IMR-90 (cell line): ENCODE measurements around the gene GNA15.

Experiments
- CEBPB ChIP-seq: IDR thresholded peaks from 2 replicates; pipeline ENCODE4 v1.6.1; 2012; ENCODE audit warnings: low read depth, low read length, improper control_type of control experiment
- CHD1 ChIP-seq: IDR thresholded peaks from 2 replicates; pipeline ENCODE4 v1.6.1; 2012; ENCODE audit warnings: low read depth, low read length, improper control_type of control experiment
- FOS ChIP-seq: fragments of 150-350 bp; IDR thresholded peaks from 2 replicates; pipeline ENCODE4 v1.6.1; 2016; ENCODE audit warnings: low read depth, low read length
- MXI1 ChIP-seq: IDR thresholded peaks from 2 replicates; pipeline ENCODE4 v1.6.1; 2012; ENCODE audit warnings: low read depth, mild to moderate bottlenecking, low read length, moderate library complexity, borderline replicate concordance
- POLR2A ChIP-seq: IDR thresholded peaks from 2 replicates; pipeline ENCODE4 v1.6.1; 2012; ENCODE audit warnings: mild to moderate bottlenecking, low read depth, low read length
- RAD21 ChIP-seq: IDR thresholded peaks from 2 replicates; pipeline ENCODE4 v1.6.1; 2012; ENCODE audit warnings: low read length, improper control_type of control experiment
- USF2 ChIP-seq: fragments of 150-350 bp; IDR thresholded peaks from 2 replicates; pipeline ENCODE4 v1.6.1; 2017; ENCODE audit warnings: mild to moderate bottlenecking, antibody characterized with exemption, low read length, low read depth
- TF ChIP-seq, protein P1 (sequence below): conservative IDR thresholded peaks from 2 replicates; pipeline ENCODE4 v1.5.1; 2012; ENCODE audit warnings: mild to moderate bottlenecking, low read depth, low read length, improper control_type of control experiment

GRCh38 chr19:3102239-3103140 lies 33.3 kb upstream of the GNA15 start:
- TF ChIP-seq, protein P1, sequence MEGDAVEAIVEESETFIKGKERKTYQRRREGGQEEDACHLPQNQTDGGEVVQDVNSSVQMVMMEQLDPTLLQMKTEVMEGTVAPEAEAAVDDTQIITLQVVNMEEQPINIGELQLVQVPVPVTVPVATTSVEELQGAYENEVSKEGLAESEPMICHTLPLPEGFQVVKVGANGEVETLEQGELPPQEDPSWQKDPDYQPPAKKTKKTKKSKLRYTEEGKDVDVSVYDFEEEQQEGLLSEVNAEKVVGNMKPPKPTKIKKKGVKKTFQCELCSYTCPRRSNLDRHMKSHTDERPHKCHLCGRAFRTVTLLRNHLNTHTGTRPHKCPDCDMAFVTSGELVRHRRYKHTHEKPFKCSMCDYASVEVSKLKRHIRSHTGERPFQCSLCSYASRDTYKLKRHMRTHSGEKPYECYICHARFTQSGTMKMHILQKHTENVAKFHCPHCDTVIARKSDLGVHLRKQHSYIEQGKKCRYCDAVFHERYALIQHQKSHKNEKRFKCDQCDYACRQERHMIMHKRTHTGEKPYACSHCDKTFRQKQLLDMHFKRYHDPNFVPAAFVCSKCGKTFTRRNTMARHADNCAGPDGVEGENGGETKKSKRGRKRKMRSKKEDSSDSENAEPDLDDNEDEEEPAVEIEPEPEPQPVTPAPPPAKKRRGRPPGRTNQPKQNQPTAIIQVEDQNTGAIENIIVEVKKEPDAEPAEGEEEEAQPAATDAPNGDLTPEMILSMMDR: no peak
- TF ChIP-seq MXI1 (no peak), POLR2A (no peak), USF2 (no peak), RAD21 (no peak), CHD1 (no peak), FOS (no peak), CEBPB (no peak)
